ENCODE results near the gene TRPM7.
"Not testable (repeated sequence)": the region's sequence is repeated elsewhere in the genome, so short reads cannot be mapped to it uniquely, and the experiment has no call there.

Gene TRPM7, protein sequence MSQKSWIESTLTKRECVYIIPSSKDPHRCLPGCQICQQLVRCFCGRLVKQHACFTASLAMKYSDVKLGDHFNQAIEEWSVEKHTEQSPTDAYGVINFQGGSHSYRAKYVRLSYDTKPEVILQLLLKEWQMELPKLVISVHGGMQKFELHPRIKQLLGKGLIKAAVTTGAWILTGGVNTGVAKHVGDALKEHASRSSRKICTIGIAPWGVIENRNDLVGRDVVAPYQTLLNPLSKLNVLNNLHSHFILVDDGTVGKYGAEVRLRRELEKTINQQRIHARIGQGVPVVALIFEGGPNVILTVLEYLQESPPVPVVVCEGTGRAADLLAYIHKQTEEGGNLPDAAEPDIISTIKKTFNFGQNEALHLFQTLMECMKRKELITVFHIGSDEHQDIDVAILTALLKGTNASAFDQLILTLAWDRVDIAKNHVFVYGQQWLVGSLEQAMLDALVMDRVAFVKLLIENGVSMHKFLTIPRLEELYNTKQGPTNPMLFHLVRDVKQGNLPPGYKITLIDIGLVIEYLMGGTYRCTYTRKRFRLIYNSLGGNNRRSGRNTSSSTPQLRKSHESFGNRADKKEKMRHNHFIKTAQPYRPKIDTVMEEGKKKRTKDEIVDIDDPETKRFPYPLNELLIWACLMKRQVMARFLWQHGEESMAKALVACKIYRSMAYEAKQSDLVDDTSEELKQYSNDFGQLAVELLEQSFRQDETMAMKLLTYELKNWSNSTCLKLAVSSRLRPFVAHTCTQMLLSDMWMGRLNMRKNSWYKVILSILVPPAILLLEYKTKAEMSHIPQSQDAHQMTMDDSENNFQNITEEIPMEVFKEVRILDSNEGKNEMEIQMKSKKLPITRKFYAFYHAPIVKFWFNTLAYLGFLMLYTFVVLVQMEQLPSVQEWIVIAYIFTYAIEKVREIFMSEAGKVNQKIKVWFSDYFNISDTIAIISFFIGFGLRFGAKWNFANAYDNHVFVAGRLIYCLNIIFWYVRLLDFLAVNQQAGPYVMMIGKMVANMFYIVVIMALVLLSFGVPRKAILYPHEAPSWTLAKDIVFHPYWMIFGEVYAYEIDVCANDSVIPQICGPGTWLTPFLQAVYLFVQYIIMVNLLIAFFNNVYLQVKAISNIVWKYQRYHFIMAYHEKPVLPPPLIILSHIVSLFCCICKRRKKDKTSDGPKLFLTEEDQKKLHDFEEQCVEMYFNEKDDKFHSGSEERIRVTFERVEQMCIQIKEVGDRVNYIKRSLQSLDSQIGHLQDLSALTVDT (N-terminal part only)

GRCh38 chr15:50686469-50687301 lies at the start of gene TRPM7:
Gene TRPM7 (minus strand): TSS chr15:50686797. CDS start chr15:50686533, 264 bp downstream.
- DNase-seq, result peak; percentile 89

DNA sequence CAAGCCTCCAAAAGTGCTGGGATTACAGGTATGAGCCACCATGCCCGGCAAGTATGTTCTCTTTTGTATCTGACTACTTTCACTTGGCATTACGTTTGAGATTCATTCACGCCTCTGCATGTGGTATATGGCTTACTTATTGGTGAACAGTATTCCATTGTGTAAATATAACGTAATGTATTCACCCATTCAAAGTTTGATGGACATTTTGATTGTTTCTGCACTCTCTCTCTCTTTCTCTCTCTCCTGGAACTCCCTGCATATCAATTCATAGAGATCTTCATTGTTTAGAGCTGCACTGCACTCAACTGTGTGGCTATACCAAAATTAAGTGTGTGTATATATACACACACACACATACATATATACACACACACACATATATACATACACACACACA lies 48.6 kb upstream of the TRPM7 start:
- no peak for DNase-seq

DNA sequence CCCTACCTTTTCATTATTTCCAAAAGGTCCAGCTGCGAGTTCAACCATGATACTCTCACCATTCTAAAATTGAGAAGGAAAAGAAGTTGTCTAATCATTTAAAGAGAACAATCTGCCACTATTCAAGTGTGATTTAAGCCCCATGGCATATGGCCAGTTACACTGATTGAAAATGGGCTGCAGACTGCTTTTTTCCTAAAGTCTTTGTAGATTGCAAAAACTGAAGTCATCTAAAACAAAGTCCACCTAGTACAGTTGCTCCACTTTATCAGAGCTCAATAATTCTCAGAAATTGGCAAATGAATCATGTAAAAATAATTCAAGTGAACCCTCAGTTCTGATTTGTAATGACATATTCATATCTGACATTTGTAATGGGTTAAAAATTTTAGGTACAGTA lies 39.7 kb upstream of the TRPM7 start:
- no peak for DNase-seq

DNA sequence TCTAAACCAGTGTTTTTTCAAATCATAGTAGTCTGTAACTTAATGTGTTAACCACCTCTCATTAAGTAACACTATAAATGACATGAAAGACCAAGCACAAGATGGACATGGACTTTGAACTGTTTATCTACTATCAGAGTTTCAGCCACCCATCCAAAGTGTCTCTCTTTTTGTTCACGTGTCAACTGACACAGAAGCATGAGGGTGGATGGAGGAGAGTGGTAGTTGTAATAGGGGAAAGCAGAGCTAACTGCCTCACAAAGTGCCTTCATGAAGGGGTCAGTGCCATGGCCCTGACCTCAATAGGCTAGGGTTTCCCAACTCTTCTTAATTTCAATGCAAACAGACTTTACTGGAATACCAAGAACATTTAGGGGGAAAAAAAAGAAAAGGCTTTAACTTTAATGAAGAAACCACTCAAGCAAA lies 32.1 kb upstream of the TRPM7 start:
- no peak for DNase-seq

DNA sequence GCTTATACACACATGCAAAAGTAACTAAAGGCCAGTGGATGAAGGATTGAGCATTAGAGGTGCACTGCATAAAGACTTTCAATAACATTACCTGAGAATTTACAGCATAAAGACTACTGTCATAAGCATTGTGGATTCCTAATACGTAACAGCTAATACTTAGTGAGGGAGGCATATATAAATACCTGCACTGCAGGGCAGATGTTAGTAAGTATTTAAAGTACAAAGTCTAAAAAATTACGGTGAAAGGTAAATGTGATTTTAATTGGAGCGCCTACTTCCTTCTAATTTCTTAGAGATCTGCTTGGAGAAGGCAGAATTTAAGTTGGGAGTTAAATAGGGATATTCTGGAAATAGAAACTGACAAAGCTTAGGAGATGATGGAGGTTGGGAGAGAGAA lies 25.4 kb upstream of the TRPM7 start:
- no peak for DNase-seq

DNA sequence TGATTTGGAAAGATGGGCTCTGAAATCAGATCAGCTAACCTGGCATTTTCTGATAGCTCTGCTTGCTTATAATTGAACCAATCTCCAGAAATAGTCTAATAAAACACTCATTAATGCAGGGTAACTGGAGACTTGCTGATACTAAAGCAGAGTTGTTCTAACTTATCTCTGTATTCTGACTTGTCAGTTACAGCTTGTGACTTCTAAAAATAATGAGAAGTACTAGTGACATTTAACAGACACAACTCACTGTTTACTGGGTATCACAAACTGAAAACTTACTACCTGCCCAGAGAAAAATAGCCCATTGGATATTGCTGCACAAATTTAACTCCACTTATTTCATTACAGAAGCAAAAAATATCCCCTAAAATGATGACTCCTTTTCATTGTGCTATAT lies 24.0 kb upstream of the TRPM7 start:
- no peak for DNase-seq

DNA sequence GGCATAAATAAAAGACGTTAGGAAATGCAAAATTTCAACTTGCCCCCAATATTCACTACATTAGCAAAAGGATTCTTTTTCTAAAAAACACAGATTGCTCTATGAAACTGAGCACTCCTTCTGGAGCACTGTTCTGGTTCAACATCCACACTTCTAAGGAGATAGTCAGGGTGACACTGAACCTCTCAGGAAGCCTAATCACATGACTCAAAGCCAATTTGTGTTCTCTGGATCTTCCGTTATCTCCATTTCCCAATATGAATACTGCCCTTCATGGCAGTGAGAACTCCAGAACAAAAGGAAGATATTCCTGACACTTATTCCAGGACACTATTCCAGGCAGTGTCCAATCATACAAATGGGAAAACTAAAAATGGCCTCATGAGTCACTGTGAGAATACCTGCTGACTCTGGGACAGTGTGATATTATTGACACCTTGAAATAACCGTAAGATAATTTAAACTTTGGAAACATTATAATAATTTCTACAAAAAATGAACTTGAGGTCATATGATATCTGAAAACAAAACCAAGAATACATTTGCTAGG lies 21.4 kb upstream of the TRPM7 start:
- DNase-seq, result no peak

DNA sequence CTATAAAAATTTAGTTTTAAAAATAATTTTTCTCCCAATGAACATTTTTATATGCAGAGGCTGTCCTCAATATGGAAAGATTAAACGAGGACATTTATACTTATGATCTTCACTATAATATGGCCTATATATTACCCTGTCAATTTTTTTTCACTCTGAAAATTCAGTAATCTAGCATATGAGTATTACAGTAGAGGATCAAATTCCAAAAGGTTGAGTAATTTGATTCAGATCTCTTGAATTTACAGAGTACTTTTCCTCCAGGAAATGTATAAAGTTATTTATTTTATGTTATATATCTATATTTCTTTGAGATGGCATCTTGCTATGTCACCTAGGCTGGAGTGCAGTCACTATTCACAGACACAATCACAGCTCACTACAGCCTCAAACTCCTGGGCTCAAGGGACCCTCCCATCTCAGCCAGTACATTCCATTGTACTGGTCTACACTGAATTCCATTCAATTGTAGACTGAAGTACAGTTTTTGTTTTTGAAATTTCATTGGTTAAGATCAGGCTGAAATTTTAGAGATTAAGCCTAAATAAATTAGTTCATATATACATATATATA lies 16.3 kb upstream of the TRPM7 start:
- no peak for DNase-seq

DNA sequence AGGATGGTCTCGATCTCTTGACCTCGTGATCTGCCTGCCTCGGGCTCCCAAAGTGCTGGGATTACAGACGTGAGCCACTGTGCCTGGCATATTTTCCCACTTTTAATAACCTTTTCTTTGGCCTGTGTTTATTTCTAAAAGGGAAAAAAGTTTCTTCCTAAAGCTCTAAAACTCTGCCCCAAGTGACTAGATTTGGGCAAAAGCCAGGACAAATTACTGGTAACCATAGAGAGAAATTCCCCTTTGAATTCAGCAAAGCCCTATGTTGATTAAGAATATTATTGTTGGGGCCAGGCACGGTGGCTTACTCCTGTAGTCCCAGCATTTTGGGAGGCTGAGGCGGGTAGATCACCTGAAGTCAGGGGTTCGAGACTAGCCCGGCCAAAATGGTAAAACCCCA lies 11.5 kb upstream of the TRPM7 start:
- DNase-seq, result no peak

- DNase-seq, result no peak
Observed at GRCh38 chr15:50697109-50697797, 10.7 kb upstream of the TRPM7 start.

- not testable (repeated sequence) for DNase-seq
Observed at GRCh38 chr15:50694634-50695165, 8.1 kb upstream of the TRPM7 start.

DNA sequence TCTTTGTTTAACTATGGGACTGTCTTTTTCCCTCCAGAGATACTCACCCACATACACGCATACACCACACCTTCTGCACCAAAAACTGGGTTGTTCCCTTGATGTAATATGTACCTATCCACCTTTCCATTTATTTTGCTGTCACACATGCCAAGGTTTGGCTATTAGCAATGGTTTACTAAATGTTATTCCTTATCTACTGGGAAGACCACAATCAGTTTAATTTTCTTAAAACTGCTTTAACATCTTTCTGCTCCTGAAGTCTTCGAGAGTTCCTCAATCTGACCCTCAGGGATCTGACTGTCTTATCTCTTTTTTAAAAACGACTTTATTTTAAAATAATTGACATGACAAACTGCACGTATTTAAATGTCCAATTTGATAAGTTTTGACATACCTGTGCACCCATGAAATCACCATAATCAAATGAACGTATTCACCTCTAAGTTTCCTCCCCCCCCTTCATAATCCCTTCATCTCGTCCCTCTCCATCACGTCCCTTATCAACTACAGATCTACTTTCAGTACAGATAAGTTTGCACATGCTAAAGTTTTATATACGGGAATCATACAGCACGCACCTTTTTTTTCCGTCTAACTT lies 805 bp upstream of the TRPM7 start:
- no peak for DNase-seq

DNA sequence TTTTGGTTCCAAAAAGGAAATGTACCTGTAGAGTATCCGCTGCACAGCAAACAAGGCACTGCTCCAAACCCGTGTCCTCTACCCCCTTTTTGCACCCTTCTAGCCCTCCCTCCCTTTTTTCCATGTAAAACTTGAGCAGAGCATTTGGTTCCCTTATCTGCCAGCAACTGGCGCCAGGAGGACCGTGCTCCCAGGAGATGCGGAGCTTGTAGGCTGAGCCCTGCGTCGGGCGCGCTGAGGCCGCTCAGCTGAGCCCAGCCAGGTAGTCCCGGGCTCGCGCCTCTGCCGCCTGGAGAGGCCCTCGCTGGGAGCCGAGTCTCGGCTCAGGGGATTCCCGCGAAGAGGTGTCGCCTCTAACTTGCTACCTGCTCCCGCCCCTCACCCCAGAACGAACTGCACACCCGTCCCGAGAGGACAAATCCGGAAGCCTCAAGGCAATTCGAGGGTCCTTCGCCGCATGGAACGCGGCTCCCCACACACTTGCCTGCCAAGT lies 575 bp downstream of the TRPM7 start:
- peak; percentile 75 for DNase-seq

DNA sequence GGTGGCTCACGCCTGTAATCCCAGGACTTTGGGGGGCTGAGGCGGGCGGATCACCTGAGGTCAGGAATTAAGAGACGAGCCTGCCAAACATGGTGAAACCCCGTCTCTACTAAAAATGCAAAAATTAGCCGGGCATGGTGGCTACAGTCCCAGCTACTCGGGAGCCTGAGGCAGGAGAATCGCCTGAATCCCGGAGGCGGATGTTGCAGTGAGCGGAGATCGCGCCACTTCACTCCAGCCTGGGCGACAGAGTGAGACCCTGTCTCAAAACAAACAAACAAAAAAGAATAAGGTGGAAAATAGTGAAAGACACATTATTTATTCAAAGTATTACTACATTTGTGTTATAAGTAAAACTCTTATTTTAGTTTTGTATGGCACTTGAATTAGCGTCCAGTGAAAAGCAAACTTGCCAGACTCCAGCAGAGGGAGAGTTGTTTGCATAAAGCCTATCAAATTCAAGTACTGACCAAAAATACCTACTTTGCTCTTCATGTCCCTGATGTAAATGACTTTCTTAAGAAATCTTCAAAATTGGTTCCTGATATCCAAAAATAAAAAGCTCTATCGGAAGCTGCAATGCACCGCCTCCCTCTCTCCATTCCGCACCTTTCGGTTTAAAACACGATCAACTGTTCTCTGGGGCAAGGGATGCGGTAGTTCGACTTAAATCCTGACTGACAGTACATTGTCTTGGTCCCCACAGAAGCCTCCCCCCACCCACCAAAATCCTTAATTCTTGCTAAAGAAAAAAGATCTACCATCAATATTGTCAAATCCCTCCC lies 1.2 kb downstream of the TRPM7 start:
- DNase-seq, result no peak

DNA sequence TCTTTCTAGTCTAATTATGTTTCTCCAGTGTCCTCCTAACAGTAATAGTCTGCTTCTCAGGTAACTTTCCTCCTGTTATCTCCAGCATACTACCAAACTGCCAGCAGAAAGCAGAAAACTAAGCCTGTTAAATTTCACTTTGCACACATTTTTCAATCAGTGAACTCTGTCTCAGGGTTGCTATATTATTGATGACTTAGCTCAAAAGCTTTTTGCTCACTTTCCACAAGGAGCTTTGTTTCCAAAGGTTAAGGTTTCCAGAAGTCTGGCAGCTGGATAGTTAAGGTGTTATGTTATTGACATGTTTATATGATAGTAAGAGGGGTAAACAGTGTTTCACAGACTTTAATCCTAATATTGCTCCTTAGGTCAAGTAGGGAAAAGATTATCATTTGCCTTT lies 5.1 kb downstream of the TRPM7 start:
- DNase-seq, result no peak

- DNase-seq, result no peak
Observed at GRCh38 chr15:50676799-50677483, 9.7 kb downstream of the TRPM7 start.

GRCh38 chr15:50675535-50676144 lies 11.0 kb downstream of the TRPM7 start:
- DNase-seq, result no peak

DNA sequence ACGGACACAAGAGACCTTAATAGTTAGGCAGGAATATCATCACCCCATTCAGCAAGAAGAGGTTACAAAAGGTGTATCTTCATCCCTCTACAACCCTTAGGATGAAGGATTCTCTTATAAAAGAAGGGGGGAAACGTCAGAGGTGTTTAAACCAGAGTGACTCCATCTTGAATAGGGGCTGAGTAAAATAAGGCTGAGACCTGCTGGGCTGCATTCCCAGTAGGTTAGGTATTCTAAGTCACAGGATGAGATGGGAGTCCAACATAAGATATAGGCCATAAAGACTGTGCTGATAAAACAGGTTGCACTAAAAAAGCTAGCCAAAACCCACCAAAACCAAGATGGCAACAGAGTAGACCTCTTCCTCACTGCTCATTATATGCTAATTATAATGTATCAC lies 16.5 kb downstream of the TRPM7 start:
- no peak for DNase-seq

Measured in activated CD8-positive, alpha-beta memory T cell treated with anti-CD3 and anti-CD28 coated beads, Interleukin-2, amount 50 U/mL, for 4 hours (primary cell).